Neural progenitor cell (in vitro differentiated cells): ENCODE data around the gene HTN1. TPM values are rescaled to one million over a fixed set of nuclear protein-coding genes. Genes with fewer than 3 reads are reported as not detected.
"Not testable (repeated sequence)": the region's sequence is repeated elsewhere in the genome, so short reads cannot be mapped to it uniquely, and the experiment has no call there.

Source experiments
- DNase-seq: peaks from one replicate; pipeline ENCODE4 v3.0.0-alpha.2; 2016; ENCODE audit warnings: low spot score
- H2AFZ ChIP-seq: fragments of 200-600 bp; sonication (generic); replicated peaks from 2 replicates; pipeline ENCODE4 v1.6.1; 2016; ENCODE audit warnings: antibody characterized with exemption
- H3F3A ChIP-seq: fragments of 200-600 bp; sonication (generic); 2 replicates; pipeline ENCODE4 v1.6.1; 2016; ENCODE audit warnings: antibody characterized with exemption, low read depth
- H3K27ac ChIP-seq: fragments of 200-600 bp; sonication (generic); 2 replicates; pipeline ENCODE4 v1.5.1; 2016; ENCODE audit warnings: mild to moderate bottlenecking
- H3K27me3 ChIP-seq: fragments of 200-600 bp; sonication (generic); 2 replicates; pipeline ENCODE4 v1.6.1; 2016; ENCODE audit warnings: mild to moderate bottlenecking, moderate library complexity
- H3K36me3 ChIP-seq: fragments of 200-600 bp; sonication (generic); 2 replicates; pipeline ENCODE4 v1.5.1; 2016
- H3K4me1 ChIP-seq: fragments of 200-600 bp; sonication (generic); 2 replicates; pipeline ENCODE4 v1.6.1; 2016; ENCODE audit warnings: mixed run types
- H3K4me2 ChIP-seq: fragments of 200-600 bp; sonication (generic); 2 replicates; pipeline ENCODE4 v1.6.1; 2016
- H3K4me3 ChIP-seq: fragments of 200-600 bp; sonication (generic); 2 replicates; pipeline ENCODE4 v1.5.1; 2016
- H3K79me2 ChIP-seq: fragments of 200-600 bp; sonication (generic); 2 replicates; pipeline ENCODE4 v1.6.1; 2016; ENCODE audit warnings: low read depth
- H3K9ac ChIP-seq: fragments of 200-600 bp; sonication (generic); 2 replicates; pipeline ENCODE4 v1.6.1; 2016
- H3K9me3 ChIP-seq: fragments of 200-600 bp; sonication (generic); 2 replicates; pipeline ENCODE4 v1.5.1; 2016; ENCODE audit warnings: low read depth
- H4K20me1 ChIP-seq: fragments of 200-600 bp; sonication (generic); 2 replicates; pipeline ENCODE4 v1.6.1; 2016; ENCODE audit warnings: low read depth
- H3K27ac Mint-ChIP-seq: 3 replicates; pipeline ENCODE4 v1.8.0; 2021; ENCODE audit warnings: mixed read lengths
- H3K27me3 Mint-ChIP-seq: 2 replicates; pipeline ENCODE4 v1.8.0; 2022; ENCODE audit warnings: low read depth, mild to moderate bottlenecking, inconsistent platforms, moderate library complexity, mixed read lengths; ENCODE audit not compliant: insufficient read depth
- H3K36me3 Mint-ChIP-seq: 3 replicates; pipeline ENCODE4 v1.8.0; 2021; ENCODE audit warnings: mixed read lengths
- H3K4me1 Mint-ChIP-seq: 3 replicates; pipeline ENCODE4 v1.8.0; 2021; ENCODE audit warnings: mixed read lengths
- H3K4me3 Mint-ChIP-seq: 3 replicates; pipeline ENCODE4 v1.8.0; 2021; ENCODE audit warnings: mild to moderate bottlenecking, moderate library complexity, mixed read lengths
- H3K9me3 Mint-ChIP-seq: 3 replicates; pipeline ENCODE4 v1.8.0; 2020; ENCODE audit warnings: mixed read lengths
- CTCF ChIP-seq: fragments of 200-600 bp; sonication (generic); IDR thresholded peaks from 2 replicates; pipeline ENCODE4 v1.5.1; 2017; ENCODE audit warnings: antibody characterized with exemption, mild to moderate bottlenecking
- EZH2 ChIP-seq: fragments of 200-600 bp; sonication (generic); IDR thresholded peaks from 2 replicates; pipeline ENCODE4 v1.6.1; 2017; ENCODE audit warnings: antibody characterized with exemption, mild to moderate bottlenecking, moderate library complexity
- EZH2phosphoT487 ChIP-seq: fragments of 200-600 bp; sonication (generic); IDR thresholded peaks from 2 replicates; pipeline ENCODE4 v1.6.1; 2017; ENCODE audit warnings: antibody characterized with exemption
- total RNA-seq: library from RNA; depleted of rRNA; stranded (reverse); fragments of >200 nt; gene quantifications from 2 replicates; pipeline ENCODE4 v1.2.3, GENCODE V29; 2015; ENCODE audit warnings: low replicate concordance

The HTN1 gene
- total RNA-seq: not detected in 2 replicates

DNA sequence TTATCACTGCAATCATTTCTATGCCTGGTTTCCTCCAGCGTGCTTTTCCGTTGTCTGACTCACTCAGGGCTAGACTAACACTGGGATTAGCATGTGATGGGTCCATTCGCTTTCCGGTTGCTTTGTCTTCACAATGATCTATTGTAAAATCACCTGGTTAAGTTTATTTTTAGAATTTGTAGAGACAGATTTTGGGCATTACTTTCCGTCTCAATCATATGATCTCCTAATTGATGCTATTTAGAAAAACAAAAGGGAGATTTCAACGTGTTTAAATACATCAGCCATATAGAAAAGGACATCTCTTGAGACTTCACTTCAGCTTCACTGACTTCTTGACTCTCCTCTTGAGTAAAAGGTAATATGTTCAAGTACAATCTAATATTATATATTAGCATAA, at the start of gene HTN1:
Gene HTN1 (plus strand): TSS at position 301 of the 400 bp plus-strand sequence. CDS start 2,639 bp downstream, outside the sequence.
- H4K20me1 ChIP-seq, DNase-seq, H3K36me3 Mint-ChIP-seq, H3K4me3 Mint-ChIP-seq, H2AFZ ChIP-seq, H3K4me1 ChIP-seq, H3K36me3 ChIP-seq, H3K4me3 ChIP-seq, H3K9me3 Mint-ChIP-seq, H3K27me3 Mint-ChIP-seq, H3K27ac Mint-ChIP-seq, H3K4me1 Mint-ChIP-seq, H3K9me3 ChIP-seq, H3K27ac ChIP-seq, H3F3A ChIP-seq, H3K4me2 ChIP-seq, H3K9ac ChIP-seq, H3K27me3 ChIP-seq, H3K79me2 ChIP-seq: not testable (repeated sequence)

GRCh38 chr4:70000711-70001110, 49.5 kb upstream of the HTN1 start:
- TF ChIP-seq EZH2 (no peak), CTCF (no peak), EZH2phosphoT487 (no peak)

DNA sequence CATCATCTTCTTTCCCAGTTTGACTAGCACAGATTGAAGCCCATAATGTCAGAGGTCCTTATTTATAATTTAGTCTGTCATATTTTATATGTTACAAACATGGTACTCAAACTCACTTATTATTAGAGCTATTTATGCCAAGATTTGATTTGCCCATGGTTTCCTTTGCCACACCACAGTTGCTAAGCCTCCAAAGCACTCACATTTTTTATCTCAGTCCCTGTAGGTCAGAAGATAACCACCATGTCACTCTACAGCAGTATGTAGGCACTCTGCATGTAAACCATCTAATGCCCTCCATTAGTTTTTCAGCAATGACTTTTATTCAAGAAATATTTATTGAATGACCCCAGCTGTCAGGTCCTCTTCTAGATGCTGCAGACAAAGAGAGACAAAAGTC, 47.7 kb upstream of the HTN1 start:
- Histone ChIP-seq H2AFZ (peak overlapping the region; percentile 33), H3K4me2 (no peak overlapping the region), H3K27ac (no peak overlapping the region), H3K9me3 (no peaks in the 10 kb centered on the region), H3K4me1 (peaks cover 8% of the 10 kb centered on the region), H3K27me3 (no peaks in the 10 kb centered on the region), H3K36me3 (no peaks in the 10 kb centered on the region), H3K9ac (no peak overlapping the region), H3K4me3 (no peak overlapping the region), H3K79me2 (no peaks in the 10 kb centered on the region), H4K20me1 (no peaks in the 10 kb centered on the region), H3F3A (no peaks in the 10 kb centered on the region)
- DNase-seq: no peak
- Mint-ChIP-seq H3K4me3 (no peak overlapping the region), H3K9me3 (no peaks in the 10 kb centered on the region), H3K27ac (no peak overlapping the region), H3K36me3 (no peaks in the 10 kb centered on the region), H3K4me1 (peaks cover 11% of the 10 kb centered on the region), H3K27me3 (no peaks in the 10 kb centered on the region)
- TF ChIP-seq EZH2: no peak
- TF ChIP-seq CTCF: no peak
- TF ChIP-seq EZH2phosphoT487: no peak

More at GRCh38 chr4:70000711-70001110, 49.5 kb upstream of the HTN1 start:
- H3K9me3 Mint-ChIP-seq: no peaks in the 10 kb centered on the region
- H3K27me3 Mint-ChIP-seq: no peaks in the 10 kb centered on the region
- no peak overlapping the region for H3K4me3 ChIP-seq
- H3F3A ChIP-seq: no peaks in the 10 kb centered on the region
- H3K4me3 Mint-ChIP-seq: no peak overlapping the region
- H3K9me3 ChIP-seq: no peaks in the 10 kb centered on the region
- H3K36me3 ChIP-seq: no peaks in the 10 kb centered on the region
- peaks cover 3% of the 10 kb centered on the region for H3K4me1 Mint-ChIP-seq
- no peak overlapping the region for H2AFZ ChIP-seq
- no peaks in the 10 kb centered on the region for H4K20me1 ChIP-seq
- H3K36me3 Mint-ChIP-seq: no peaks in the 10 kb centered on the region
- H3K4me1 ChIP-seq: no peaks in the 10 kb centered on the region
- no peaks in the 10 kb centered on the region for H3K79me2 ChIP-seq
- no peak for DNase-seq
- no peaks in the 10 kb centered on the region for H3K27me3 ChIP-seq
- no peak overlapping the region for H3K4me2 ChIP-seq
- H3K27ac ChIP-seq: no peak overlapping the region
- no peak overlapping the region for H3K9ac ChIP-seq
- no peak overlapping the region for H3K27ac Mint-ChIP-seq

- Histone ChIP-seq H4K20me1 (no peaks in the 10 kb centered on the region), H3K4me1 (peaks cover 27% of the 10 kb centered on the region), H3K9me3 (no peaks in the 10 kb centered on the region), H3K27ac (no peak overlapping the region), H3K79me2 (no peaks in the 10 kb centered on the region), H3K4me2 (peak overlapping the region; percentile 42), H3F3A (no peaks in the 10 kb centered on the region), H3K9ac (no peak overlapping the region), H2AFZ (no peak overlapping the region), H3K27me3 (no peaks in the 10 kb centered on the region), H3K4me3 (peak overlapping the region; percentile 18), H3K36me3 (no peaks in the 10 kb centered on the region)
- peaks cover 3% of the 10 kb centered on the region for H3K27me3 Mint-ChIP-seq
- H3K9me3 Mint-ChIP-seq: no peaks in the 10 kb centered on the region
- H3K4me3 Mint-ChIP-seq: no peak overlapping the region
- DNase-seq: peak; percentile 72
- peak overlapping the region; percentile 26 for H3K27ac Mint-ChIP-seq
- H3K36me3 Mint-ChIP-seq: no peaks in the 10 kb centered on the region
- H3K4me1 Mint-ChIP-seq: peaks cover 23% of the 10 kb centered on the region
- TF ChIP-seq EZH2phosphoT487 (no peak), EZH2 (no peak), CTCF (no peak)
Observed at GRCh38 chr4:70008771-70009170, 41.5 kb upstream of the HTN1 start.

DNA sequence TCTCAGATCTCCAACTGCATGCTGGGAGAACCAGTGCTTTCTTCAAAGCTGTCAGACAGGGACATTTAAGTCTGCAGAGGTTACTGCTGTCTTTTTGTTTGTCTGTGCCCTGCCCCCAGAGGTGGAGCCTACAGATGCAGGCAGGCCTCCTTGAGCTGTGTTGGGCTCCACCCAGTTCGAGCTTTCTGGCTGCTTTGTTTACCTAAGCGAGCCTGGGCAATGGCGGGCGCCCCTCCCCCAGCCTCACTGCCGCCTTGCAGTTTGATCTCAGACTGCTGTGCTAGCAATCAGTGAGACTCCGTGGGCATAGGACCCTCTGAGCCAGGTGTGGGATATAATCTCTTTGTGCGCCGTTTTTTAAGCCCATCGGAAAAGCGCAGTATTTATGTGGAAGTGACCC, 31.2 kb upstream of the HTN1 start:
- not testable (repeated sequence) for H3K36me3 Mint-ChIP-seq, H3K27me3 Mint-ChIP-seq, H3K79me2 ChIP-seq, H3K9ac ChIP-seq, DNase-seq, H3K4me3 Mint-ChIP-seq, H3F3A ChIP-seq, H3K36me3 ChIP-seq, H3K4me1 Mint-ChIP-seq, H3K9me3 Mint-ChIP-seq, H3K9me3 ChIP-seq, H3K27ac ChIP-seq, H3K27me3 ChIP-seq, H3K4me2 ChIP-seq, H3K27ac Mint-ChIP-seq, H3K4me1 ChIP-seq, H4K20me1 ChIP-seq, H2AFZ ChIP-seq, H3K4me3 ChIP-seq
